ENCODE data around the gene EDNRA. TPM values are rescaled to one million over a fixed set of nuclear protein-coding genes. Genes with fewer than 3 reads are reported as not detected.

The EDNRA gene
- total and polyA plus RNA-seq, 2 donors (not counting 3 experiments of a cell fraction or from before 2014, with no cell fraction given): 0.01 TPM; not detected in 1

- peaks cover 7 to 12% of the 10 kb centered on the region in 2 experiments for H3K27me3 ChIP-seq (ENCODE audit: control insufficient read depth in 2 of 2, insufficient read depth in 2 of 2, low read length in 2 of 2)
- CTCF ChIA-PET: interaction anchor here (1.5 to 2.6 kb wide), 2 partner anchors 9 to 15 kb away, joined by 4 to 6 read pairs; no protein-coding TSS in a partner anchor
- POLR2A ChIA-PET: no interaction called here
- no peaks in the 10 kb centered on the region for H3K4me1 ChIP-seq (ENCODE audit: control insufficient read depth, extremely low read depth, insufficient read depth, low read length)
- no peaks in the 10 kb centered on the region for H3K36me3 ChIP-seq (ENCODE audit: control insufficient read depth in 2 of 2, extremely low read depth in 1 of 2, insufficient read depth in 2 of 2, low read length in 2 of 2)
- DNase-seq (ENCODE audit: low read depth, low spot score): no peak
- no TSS peak for BruUV-seq (replicated peaks)
- no peak overlapping the region for H3K27ac ChIP-seq (ENCODE audit: insufficient read depth, low read depth, low read length)
- no peak overlapping the region for H3K9ac ChIP-seq (replicated peaks; ENCODE audit: extremely low read depth, insufficient read depth, low read length)
- dilution Hi-C loops (cut with MboI; ENCODE audit: extremely low pct_ligation_motif_present, low sequenced_read_pairs): no loop called here
- no peak overlapping the region for H2AFZ ChIP-seq (ENCODE audit: low read depth, low read length)
- H3K4me3 ChIP-seq (replicated peaks in 1 of 3; ENCODE audit: insufficient read depth in 1 of 3, low read depth in 1 of 3, low read length in 3 of 3): no peak overlapping the region
- H4K20me1 ChIP-seq (replicated peaks; ENCODE audit: control insufficient read depth, extremely low read depth, insufficient read depth, low read length): no peaks in the 10 kb centered on the region
- intact Hi-C loops (cut with micrococcal nuclease): no loop called here
- no peaks in the 10 kb centered on the region for H3K9me1 ChIP-seq (replicated peaks; ENCODE audit: control insufficient read depth, extremely low read depth, insufficient read depth, low read length)
- no peaks in the 10 kb centered on the region for H3K9me3 ChIP-seq (replicated peaks; ENCODE audit: control insufficient read depth, insufficient read depth, low read length)
- H3K79me2 ChIP-seq (ENCODE audit: control insufficient read depth, insufficient read depth, low read length): no peaks in the 10 kb centered on the region
- H3K4me2 ChIP-seq (ENCODE audit: insufficient read depth, low read length): no peak overlapping the region
- TF ChIP-seq MYC (IDR thresholded peaks at IDR 0.05; ENCODE audit: low read depth, low read length) (no peak), GATA2 (IDR thresholded peaks at IDR 0.05; ENCODE audit: insufficient read depth, insufficient read length, low read depth, low read length) (no peak), MAX (IDR thresholded peaks at IDR 0.05; ENCODE audit: insufficient read depth, insufficient read length) (no peak), POLR2A (IDR thresholded peaks at IDR 0.05; ENCODE audit: low read depth, low read length) (no peak), CTCF (IDR thresholded peaks at IDR 0.05; ENCODE audit: extremely low read depth in 1 of 2, insufficient read depth in 1 of 2, low read depth in 1 of 2, low read length in 2 of 2) (no peak), FOS (IDR thresholded peaks at IDR 0.05; ENCODE audit: borderline replicate concordance, insufficient read depth, low read length) (no peak), EZH2 (IDR thresholded peaks at IDR 0.05; ENCODE audit: borderline replicate concordance, low read depth, low read length, severe bottlenecking) (no peak), JUN (IDR thresholded peaks at IDR 0.05; ENCODE audit: borderline replicate concordance, insufficient read depth, insufficient read length, low read depth) (no peak), POLR2AphosphoS5 (IDR thresholded peaks at IDR 0.05; ENCODE audit: insufficient read depth, low read depth, low read length) (no peak)
- FAIRE-seq: no peak
Measured at GRCh38 chr4:147533331-147533730, 52.4 kb downstream of the EDNRA start.
